ENCODE data around the gene DOCK1.

Gene DOCK1

DNA sequence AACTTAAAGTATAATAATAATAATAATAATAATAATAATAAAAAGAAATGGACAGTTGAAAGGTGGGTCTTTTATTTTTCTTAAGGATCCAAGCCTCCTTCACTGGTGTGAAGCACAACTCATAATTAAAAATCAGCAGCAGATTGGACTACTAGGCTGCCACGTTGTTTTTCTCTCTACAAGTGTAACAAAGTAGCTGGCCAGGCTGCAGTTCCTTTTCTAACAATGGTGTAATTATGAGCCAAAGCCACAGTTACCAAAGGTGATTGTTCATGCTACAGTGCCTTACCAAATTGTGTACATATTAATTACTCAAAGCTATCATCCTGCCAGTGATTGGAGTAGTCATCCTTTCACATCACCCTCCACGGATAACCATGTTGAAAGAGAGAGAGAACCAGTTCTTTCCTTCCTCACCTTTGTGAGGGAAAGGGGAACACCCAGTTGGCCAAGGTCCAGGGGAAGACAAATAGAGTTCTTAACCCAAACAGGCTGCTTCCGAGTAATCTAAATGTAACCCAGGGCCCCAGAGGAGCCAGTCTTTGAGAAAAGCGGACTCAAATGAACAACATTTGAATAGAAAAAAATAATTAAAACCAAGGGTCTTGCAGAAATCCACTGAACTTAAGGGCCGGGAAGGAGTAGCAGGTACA lies 557.5 kb downstream of the DOCK1 start:
- Histone ChIP-seq H3K4me3 (ENCODE audit: insufficient read depth, low read depth, low read length) (no peak overlapping the region), H3K27ac (ENCODE audit: insufficient read depth, low read depth, low read length, poor library complexity, severe bottlenecking) (no peak overlapping the region), H3K36me3 (ENCODE audit: control insufficient read depth, insufficient read depth, low read length) (no peaks in the 10 kb centered on the region), H3K9me3 (ENCODE audit: control insufficient read depth, low read length) (no peaks in the 10 kb centered on the region), H3K4me1 (ENCODE audit: control insufficient read depth, insufficient read depth, low read length) (no peaks in the 10 kb centered on the region), H3K27me3 (ENCODE audit: control insufficient read depth, insufficient read depth, low read length, poor library complexity, severe bottlenecking) (no peaks in the 10 kb centered on the region)
- WGBS, 2 experiments, result 93 to 95% methylated on average over 5 of the region's 5 CpGs

DNA sequence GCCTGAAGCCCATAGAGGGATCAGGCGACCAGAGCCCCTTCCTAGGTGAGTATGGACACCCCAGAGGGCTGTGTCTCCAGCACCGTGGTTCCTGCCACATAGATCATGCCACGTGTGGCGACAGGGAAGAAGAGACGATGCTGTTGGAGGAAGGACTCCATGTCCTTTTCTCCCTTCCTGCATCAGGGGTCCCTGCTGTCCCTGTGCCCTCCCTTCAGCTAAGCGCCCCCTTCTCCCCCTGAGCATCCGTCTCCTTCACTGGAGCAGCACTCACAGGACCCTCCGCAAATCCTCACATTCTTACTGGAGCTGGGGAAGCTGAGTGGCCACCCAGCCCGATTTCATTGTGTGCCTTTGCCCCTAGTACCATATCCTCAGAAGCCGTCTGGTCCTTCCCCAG lies 558.3 kb downstream of the DOCK1 start:
- Histone ChIP-seq H3K4me3 (ENCODE audit: insufficient read depth, low read depth, low read length) (no peak overlapping the region), H3K27ac (ENCODE audit: insufficient read depth, low read depth, low read length, poor library complexity, severe bottlenecking) (no peak overlapping the region), H3K27me3 (ENCODE audit: control insufficient read depth, insufficient read depth, low read length, poor library complexity, severe bottlenecking) (no peaks in the 10 kb centered on the region), H3K36me3 (ENCODE audit: control insufficient read depth, insufficient read depth, low read length) (no peaks in the 10 kb centered on the region), H3K9me3 (ENCODE audit: control insufficient read depth, low read length) (no peaks in the 10 kb centered on the region), H3K4me1 (ENCODE audit: control insufficient read depth, insufficient read depth, low read length) (no peaks in the 10 kb centered on the region)
- 85 to 88% methylated on average over 10 of the region's 10 CpGs for WGBS, 2 experiments

DNA sequence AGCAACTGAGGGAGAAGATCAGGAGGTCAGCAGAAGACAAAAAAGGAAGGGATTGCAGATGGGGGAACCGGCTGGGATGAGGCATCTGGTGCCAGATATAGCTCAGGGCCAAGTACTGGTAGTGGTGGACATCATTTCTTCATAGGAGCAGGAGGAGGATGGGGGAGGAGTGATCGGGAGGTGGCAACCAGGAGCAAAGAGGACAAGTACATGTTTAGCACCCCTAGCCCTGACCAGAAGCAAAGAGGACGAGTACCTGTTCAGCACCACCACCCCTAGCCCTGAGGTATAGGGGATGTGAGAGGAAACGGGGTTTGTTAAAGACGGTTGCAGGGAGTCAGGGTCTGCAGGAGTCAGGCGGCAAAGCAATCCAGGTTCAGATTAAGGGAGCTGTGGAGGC lies 559.3 kb downstream of the DOCK1 start:
- H3K36me3 ChIP-seq (ENCODE audit: control insufficient read depth, insufficient read depth, low read length), result no peaks in the 10 kb centered on the region
- H3K4me1 ChIP-seq (ENCODE audit: control insufficient read depth, insufficient read depth, low read length), result no peaks in the 10 kb centered on the region
- H3K4me3 ChIP-seq (ENCODE audit: insufficient read depth, low read depth, low read length), result no peak overlapping the region
- H3K27ac ChIP-seq (ENCODE audit: insufficient read depth, low read depth, low read length, poor library complexity, severe bottlenecking), result no peak overlapping the region
- WGBS, 2 experiments, result 94% methylated on average over 6 of the region's 6 CpGs
- H3K9me3 ChIP-seq (ENCODE audit: control insufficient read depth, low read length), result no peaks in the 10 kb centered on the region
- H3K27me3 ChIP-seq (ENCODE audit: control insufficient read depth, insufficient read depth, low read length, poor library complexity, severe bottlenecking), result no peaks in the 10 kb centered on the region

DNA sequence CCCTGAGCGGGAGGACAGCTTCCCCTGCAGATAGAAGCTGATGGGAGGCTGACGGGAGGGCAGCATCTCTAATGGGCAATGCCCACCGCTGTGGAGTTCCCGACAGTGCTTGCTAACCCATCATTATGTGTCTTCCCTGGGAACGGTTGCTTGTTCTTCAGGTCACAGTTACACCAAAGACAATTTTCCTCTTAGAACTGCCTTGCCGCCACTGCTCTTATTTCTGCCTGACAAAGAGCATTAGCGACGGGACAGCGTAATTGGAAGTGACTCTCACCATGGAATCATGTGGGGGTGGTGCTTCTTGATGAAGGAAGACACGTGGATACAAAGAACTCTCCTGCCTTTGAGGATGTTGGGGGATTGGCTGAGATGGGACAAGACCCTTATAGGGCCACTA lies 562.6 kb downstream of the DOCK1 start:
- no peaks in the 10 kb centered on the region for H3K27me3 ChIP-seq (ENCODE audit: control insufficient read depth, insufficient read depth, low read length, poor library complexity, severe bottlenecking)
- H3K27ac ChIP-seq (ENCODE audit: insufficient read depth, low read depth, low read length, poor library complexity, severe bottlenecking), result no peak overlapping the region
- no peak overlapping the region for H3K4me3 ChIP-seq (ENCODE audit: insufficient read depth, low read depth, low read length)
- H3K9me3 ChIP-seq (ENCODE audit: control insufficient read depth, low read length), result no peaks in the 10 kb centered on the region
- no peaks in the 10 kb centered on the region for H3K4me1 ChIP-seq (ENCODE audit: control insufficient read depth, insufficient read depth, low read length)
- WGBS, 2 experiments, result 90 to 91% methylated on average over 10 of the region's 10 CpGs
- H3K36me3 ChIP-seq (ENCODE audit: control insufficient read depth, insufficient read depth, low read length), result no peaks in the 10 kb centered on the region

- H3K27ac ChIP-seq (ENCODE audit: insufficient read depth, low read depth, low read length, poor library complexity, severe bottlenecking), result no peak overlapping the region
- no peaks in the 10 kb centered on the region for H3K9me3 ChIP-seq (ENCODE audit: control insufficient read depth, low read length)
- 92 to 95% methylated on average over 5 of the region's 5 CpGs for WGBS, 2 experiments
- H3K36me3 ChIP-seq (ENCODE audit: control insufficient read depth, insufficient read depth, low read length), result no peaks in the 10 kb centered on the region
- no peaks in the 10 kb centered on the region for H3K27me3 ChIP-seq (ENCODE audit: control insufficient read depth, insufficient read depth, low read length, poor library complexity, severe bottlenecking)
- no peak overlapping the region for H3K4me3 ChIP-seq (ENCODE audit: insufficient read depth, low read depth, low read length)
- no peaks in the 10 kb centered on the region for H3K4me1 ChIP-seq (ENCODE audit: control insufficient read depth, insufficient read depth, low read length)
Measured at GRCh38 chr10:127468632-127469031, 563.4 kb downstream of the DOCK1 start.

DNA sequence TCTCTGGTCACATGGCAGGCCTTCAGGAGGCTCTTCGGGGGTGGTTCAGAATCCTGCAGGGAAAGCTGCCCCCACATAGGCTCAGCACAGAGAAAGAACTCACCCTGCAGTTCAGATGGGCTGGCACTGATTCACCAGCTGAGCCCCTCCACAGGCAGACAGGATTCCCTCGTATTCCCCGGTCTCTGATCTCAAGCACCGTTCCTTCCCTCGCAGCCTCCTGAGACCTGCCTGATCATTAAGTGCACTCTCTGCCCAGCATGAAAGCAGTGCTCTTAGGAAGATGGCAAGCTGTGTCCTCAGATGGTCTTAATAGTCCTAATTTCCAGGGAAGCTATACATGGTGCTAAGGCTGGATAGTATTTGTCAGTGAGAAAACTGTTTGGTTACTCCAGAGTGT lies 565.7 kb downstream of the DOCK1 start:
- H3K27me3 ChIP-seq (ENCODE audit: control insufficient read depth, insufficient read depth, low read length, poor library complexity, severe bottlenecking), result no peaks in the 10 kb centered on the region
- WGBS, 2 experiments, result 83 to 84% methylated on average over 5 of the region's 5 CpGs
- no peaks in the 10 kb centered on the region for H3K4me1 ChIP-seq (ENCODE audit: control insufficient read depth, insufficient read depth, low read length)
- no peak overlapping the region for H3K27ac ChIP-seq (ENCODE audit: insufficient read depth, low read depth, low read length, poor library complexity, severe bottlenecking)
- no peak overlapping the region for H3K4me3 ChIP-seq (ENCODE audit: insufficient read depth, low read depth, low read length)
- no peaks in the 10 kb centered on the region for H3K9me3 ChIP-seq (ENCODE audit: control insufficient read depth, low read length)
- H3K36me3 ChIP-seq (ENCODE audit: control insufficient read depth, insufficient read depth, low read length), result no peaks in the 10 kb centered on the region

DNA sequence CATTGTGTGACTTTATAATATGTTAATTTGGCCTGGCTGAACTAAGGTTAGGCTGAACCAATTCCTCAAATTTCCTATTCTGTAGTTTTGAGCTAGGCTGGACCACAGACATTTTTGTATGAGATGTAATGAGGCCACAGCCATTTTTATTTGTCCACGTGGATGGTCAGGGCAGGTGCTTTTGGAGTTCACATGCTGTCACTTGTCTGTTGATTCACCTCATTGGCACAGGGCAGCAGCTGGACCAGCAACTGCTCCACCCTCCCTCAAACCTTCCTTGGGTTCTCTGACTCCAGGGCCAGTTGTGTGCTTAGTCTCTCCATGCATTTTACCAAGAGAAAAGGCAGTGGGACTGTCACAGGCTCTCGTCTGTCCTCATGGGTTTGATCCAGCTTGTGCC lies 567.7 kb downstream of the DOCK1 start:
- WGBS, 2 experiments, result 88% methylated on average over 2 of the region's 2 CpGs
- Histone ChIP-seq H3K4me3 (ENCODE audit: insufficient read depth, low read depth, low read length) (no peak overlapping the region), H3K9me3 (ENCODE audit: control insufficient read depth, low read length) (no peaks in the 10 kb centered on the region), H3K27me3 (ENCODE audit: control insufficient read depth, insufficient read depth, low read length, poor library complexity, severe bottlenecking) (no peaks in the 10 kb centered on the region), H3K27ac (ENCODE audit: insufficient read depth, low read depth, low read length, poor library complexity, severe bottlenecking) (no peak overlapping the region), H3K4me1 (ENCODE audit: control insufficient read depth, insufficient read depth, low read length) (no peaks in the 10 kb centered on the region), H3K36me3 (ENCODE audit: control insufficient read depth, insufficient read depth, low read length) (no peaks in the 10 kb centered on the region)

DNA sequence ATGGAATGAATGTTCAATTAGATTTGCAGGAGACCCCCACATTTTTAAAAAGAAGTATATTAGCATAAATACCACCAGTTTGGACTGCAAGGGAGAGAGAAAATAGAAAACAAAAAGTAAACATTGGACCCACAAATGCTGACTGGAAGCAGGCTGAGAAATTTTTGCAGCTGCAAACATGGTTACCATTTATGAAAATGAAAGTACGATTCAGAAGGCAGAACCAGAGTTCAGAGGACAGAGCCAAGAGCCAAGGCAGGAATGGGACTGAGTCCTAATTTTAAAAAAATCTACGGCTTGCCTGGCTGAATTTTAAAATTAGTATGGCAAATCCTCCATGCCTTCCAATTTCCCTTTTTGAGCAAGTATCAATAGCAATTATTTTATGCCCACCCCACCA lies 569.3 kb downstream of the DOCK1 start:
- H3K4me3 ChIP-seq (ENCODE audit: insufficient read depth, low read depth, low read length), result no peak overlapping the region

DNA sequence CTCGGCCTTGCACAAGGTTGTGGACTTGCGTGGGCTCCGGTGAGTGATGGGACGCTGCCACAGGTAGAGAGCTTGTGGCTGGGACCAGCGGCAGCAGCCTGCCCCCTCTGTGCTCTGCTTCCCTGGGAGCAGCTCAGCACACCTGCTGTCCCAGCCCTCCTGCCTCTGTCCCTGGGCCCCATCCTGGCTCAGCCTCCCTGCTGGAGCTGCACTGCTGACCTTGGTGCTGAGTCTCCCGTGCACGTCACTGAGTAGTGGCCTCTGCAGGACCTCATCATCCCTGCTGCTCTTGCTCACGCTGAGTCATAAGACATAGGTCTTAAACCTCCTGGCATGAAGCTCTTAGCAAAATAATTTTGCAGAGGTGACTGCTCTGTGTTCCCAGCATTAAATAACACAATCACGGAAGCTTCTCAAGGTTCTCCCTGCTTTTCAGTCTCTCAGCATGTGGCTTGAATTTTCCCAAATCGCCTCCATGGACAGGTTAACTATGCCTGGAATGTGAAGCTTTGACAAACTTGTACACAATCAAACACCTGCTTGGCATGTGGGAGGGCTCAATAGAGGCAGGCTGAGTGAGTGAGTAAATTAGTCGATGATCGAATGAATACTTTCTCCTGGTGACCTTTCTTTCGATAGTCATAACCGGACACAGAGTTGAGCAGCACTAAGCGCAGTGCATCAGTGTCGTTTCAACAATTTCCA lies 580.1 kb downstream of the DOCK1 start:
- H3K4me1 ChIP-seq (ENCODE audit: control insufficient read depth, insufficient read depth, low read length), result no peaks in the 10 kb centered on the region
- no peak overlapping the region for H3K4me3 ChIP-seq (ENCODE audit: insufficient read depth, low read depth, low read length)
- H3K27me3 ChIP-seq (ENCODE audit: control insufficient read depth, insufficient read depth, low read length, poor library complexity, severe bottlenecking), result no peaks in the 10 kb centered on the region
- no peaks in the 10 kb centered on the region for H3K36me3 ChIP-seq (ENCODE audit: control insufficient read depth, insufficient read depth, low read length)
- 73% methylated on average over 16 of the region's 16 CpGs for WGBS, 2 experiments
- H3K9me3 ChIP-seq (ENCODE audit: control insufficient read depth, low read length), result no peaks in the 10 kb centered on the region
- H3K27ac ChIP-seq (ENCODE audit: insufficient read depth, low read depth, low read length, poor library complexity, severe bottlenecking), result no peak overlapping the region

More for the DNA sequence above, 569.3 kb downstream of the DOCK1 start:
- 40 to 54% methylated on average over 2 of the region's 2 CpGs for WGBS, 2 experiments
- Histone ChIP-seq H3K4me1 (ENCODE audit: control insufficient read depth, insufficient read depth, low read length) (no peaks in the 10 kb centered on the region), H3K36me3 (ENCODE audit: control insufficient read depth, insufficient read depth, low read length) (no peaks in the 10 kb centered on the region), H3K9me3 (ENCODE audit: control insufficient read depth, low read length) (no peaks in the 10 kb centered on the region), H3K27ac (ENCODE audit: insufficient read depth, low read depth, low read length, poor library complexity, severe bottlenecking) (no peak overlapping the region), H3K27me3 (ENCODE audit: control insufficient read depth, insufficient read depth, low read length, poor library complexity, severe bottlenecking) (no peaks in the 10 kb centered on the region)

DNA sequence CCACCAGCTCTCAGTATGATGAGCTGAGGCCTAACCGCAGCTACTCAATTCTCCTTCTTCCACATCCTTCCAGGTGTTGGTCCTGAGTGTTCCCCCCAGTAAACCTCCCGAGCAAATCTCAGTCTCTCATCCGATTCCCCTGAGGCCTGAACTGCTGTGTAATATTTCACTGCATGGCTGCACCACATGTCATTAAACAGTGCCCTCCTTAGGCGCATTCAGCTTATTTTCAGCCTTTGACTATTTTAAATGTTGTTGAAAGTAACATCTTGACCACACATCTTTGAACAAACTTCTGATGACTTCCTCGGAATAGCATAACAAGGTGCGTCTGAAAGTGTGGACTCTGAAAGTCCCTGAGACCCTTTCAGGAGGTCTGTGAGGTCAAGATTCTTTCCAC lies 581.1 kb downstream of the DOCK1 start:
- Histone ChIP-seq H3K36me3 (ENCODE audit: control insufficient read depth, insufficient read depth, low read length) (no peaks in the 10 kb centered on the region), H3K9me3 (ENCODE audit: control insufficient read depth, low read length) (no peaks in the 10 kb centered on the region), H3K4me3 (ENCODE audit: insufficient read depth, low read depth, low read length) (no peak overlapping the region), H3K27me3 (ENCODE audit: control insufficient read depth, insufficient read depth, low read length, poor library complexity, severe bottlenecking) (no peaks in the 10 kb centered on the region), H3K4me1 (ENCODE audit: control insufficient read depth, insufficient read depth, low read length) (no peaks in the 10 kb centered on the region), H3K27ac (ENCODE audit: insufficient read depth, low read depth, low read length, poor library complexity, severe bottlenecking) (no peak overlapping the region)
- 95 to 96% methylated on average over 6 of the region's 6 CpGs for WGBS, 2 experiments

All from ectodermal cell (in vitro differentiated cells).